Stimulated activated CD4-positive, alpha-beta T cell treated with anti-CD3 and anti-CD28 coated beads, Interleukin-1b, Interleukin-23, amount 100 ng/mL, for 48 hours (primary cell): ENCODE results near the gene CP.
"Not testable (repeated sequence)": the region's sequence is repeated elsewhere in the genome, so short reads cannot be mapped to it uniquely, and the experiment has no call there.

Experiments used
- DNase-seq: peaks from one replicate; pipeline ENCODE4 v3.0.0-alpha.2; 2020

Gene CP

DNA sequence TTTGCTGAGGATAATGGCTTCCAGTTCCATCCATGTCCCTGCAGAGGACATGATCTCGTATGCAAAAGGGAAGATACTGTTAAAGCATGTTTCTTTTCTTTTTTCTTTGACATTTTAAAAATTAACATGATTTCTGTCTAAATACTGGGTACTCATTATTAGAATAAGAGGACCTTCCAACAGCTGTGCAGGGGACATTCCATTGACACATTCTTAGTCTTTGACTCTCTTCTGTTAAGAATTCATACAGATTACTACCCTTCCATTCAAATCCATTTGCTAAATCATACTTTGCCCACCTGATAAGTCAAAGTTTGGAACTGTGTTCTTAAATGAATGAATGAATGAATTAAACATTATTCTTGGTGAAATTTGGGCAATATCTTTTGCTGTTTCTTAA, 5.1 kb upstream of the CP start:
- no peak for DNase-seq

DNA sequence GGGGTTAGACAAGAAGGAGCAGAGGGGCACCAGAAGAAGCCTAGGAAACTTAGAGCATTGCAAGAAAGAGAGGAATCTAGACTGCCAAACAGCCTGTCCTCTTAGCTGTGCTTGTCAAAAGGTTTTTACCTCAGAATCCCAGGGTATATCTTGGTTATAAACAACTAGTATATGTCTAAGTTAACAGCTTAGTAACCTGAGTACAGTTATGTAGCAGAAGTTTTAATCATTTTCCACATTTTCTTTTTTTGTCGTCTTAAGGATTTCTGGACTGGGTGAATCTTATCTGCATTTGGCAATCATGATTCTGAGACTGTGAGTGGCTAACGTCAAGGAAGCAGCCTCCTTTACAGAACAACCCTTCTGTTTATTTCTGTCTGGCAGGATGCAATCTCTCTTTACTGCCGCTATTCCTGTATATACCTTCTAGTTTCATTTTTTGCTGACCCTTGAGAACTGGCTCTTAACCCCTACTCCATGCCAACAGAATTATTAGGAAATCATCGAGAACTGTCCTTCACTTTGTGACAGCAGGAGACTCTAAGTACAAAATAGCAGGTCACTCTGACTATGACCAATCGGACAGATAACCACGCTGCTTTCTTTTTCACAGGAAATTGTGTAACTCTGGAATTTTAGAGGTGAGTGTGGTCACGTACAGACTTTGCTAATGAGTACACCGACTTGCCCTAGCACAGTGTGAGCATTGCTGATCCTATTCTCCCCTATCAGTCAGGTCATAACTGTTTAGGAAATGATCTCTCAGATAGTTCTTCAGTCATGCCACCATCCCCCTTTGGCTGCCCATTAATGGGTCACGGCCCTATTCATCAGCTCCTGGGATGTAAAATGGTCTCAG, 3.3 kb upstream of the CP start:
- peak; percentile 43 for DNase-seq

DNA sequence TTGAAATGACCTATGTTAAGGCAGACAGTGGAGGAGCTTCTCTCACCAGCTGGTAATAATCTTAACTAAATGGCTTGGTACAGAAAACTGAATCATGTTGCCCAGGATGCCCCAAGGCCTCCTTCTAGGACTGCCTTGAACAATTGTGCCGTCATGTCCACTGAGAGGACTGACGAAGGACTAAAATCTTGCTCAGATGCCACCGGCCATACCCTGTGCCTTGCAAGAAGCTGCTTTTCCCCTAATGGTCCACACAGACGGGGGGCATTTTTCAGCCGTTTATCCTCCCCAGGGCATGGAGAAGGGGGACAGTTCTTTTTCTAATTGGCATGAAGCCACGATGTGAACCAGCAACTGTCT, 1.8 kb upstream of the CP start:
- DNase-seq = no peak

DNA sequence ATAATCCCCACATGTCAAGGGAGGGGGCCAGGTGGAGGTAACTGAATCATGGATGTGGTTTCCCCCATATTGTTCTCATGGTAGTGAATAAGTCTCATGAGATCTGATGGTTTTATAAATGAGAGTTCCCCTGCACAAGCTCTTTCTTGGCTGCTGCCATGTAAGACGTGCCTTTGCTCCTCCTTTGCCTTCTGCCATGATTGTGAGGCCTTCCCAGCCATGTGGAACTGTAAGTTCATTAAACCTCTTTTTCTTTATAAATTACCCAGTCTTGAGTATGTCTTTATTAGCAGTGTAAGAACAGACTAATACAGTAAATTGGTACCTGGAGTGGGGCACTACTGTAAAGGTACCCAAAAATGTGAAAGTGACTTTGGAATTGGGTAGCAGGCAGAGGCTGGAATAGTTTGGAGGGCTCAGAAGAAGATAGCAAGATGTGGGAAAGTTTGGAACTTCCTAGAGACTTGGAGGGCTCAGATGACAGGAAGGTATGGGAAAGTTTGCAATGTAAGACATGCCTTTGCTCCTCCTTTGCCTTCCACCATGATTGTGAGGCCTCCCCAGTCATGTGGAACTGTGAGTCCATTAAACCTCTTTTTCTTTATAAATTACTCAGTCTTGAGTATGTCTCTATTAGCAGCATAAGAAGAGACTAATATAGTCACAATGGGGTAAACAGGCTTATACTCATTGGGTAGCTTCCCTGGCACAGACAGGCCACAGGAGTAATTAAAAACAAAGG, 2.1 kb downstream of the CP start:
- DNase-seq = not testable (repeated sequence)

DNA sequence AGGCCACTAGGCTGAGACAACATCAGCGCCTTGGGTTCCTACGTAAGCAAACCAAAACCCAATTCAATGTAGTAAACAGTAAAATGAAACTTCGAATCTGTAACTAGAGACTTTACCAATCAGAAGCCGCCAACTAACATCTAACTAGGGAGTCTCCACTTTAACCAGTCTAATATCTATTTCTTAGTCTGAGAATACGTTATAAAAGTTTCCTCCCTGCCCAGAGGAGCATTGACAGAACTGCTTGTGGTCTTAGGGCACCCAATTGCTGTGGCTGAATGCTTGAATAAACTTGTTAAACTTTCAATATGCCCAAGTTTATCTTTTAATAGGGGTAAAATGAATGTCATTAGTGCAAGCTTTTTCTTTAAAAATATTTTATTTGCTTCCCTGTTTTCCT, 4.3 kb downstream of the CP start:
- no peak for DNase-seq

DNA sequence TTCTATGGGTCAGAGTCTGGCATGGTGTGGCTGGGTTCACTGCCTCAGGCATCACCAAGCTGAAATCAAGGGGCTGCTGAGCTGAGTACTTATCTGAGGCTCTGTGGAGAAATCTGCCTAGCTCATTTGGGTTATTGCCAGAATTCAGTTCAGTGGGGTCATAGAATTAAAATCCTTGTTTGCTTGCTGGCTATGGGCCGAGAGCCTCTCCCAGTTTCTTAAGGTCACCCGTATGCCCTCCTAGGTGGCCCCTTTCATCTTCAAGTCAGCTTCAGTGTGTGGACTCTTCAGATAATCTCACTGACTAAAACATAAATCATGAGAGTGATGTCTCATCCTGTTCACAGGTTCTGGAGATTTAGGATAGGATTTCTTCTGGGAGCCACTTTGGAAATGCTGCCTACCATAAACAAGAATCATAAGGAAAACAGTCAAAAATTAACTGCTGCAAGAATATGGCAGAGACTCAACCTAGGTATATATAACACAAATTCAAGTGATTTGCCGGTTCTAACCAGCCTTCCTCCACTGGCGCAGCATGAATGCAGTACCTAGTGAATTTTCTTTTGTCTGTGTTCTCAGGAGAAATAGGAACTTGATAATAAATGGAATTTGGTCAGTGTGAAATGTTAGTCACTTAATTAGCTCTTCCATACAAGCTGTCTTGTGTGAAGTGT, 5.3 kb downstream of the CP start:
- no peak for DNase-seq

DNA sequence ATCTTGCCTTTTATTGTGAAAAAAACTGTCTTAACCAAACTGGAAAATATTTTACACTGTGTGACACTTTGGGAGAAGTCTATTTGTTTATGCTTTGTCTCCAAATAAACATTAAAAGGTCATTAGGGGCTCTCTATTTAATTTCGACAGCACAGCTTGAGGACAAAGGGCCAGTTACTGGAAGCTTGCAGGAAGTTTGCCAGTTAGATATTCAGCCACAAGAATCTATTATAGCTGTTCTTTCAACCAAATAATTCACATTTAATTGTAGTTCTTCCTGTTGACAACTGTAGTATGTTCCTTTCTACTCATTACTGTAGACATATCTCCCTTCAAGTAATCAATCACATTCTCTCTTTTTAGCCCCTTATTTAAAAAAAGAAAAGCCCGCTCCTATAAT, 6.1 kb downstream of the CP start:
- DNase-seq = no peak

DNA sequence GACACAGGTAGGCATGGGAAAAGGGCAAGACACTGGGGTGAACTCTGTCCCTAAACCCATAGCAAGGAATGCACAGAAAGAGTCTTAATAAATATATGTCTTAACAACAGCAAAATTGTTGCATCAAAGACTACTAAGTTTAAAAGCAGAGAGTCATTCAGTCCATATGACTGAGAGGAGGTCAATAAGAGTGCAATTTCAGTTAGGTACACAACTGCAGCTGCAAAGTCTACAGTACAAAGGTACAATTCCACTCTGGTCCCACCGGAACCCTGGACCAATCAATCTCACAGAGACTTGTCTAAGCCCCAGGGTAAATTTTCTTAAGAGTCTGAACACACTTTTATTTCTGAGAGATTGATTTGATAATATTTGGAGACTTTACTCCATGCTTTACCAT, 6.9 kb downstream of the CP start:
- DNase-seq = no peak

DNA sequence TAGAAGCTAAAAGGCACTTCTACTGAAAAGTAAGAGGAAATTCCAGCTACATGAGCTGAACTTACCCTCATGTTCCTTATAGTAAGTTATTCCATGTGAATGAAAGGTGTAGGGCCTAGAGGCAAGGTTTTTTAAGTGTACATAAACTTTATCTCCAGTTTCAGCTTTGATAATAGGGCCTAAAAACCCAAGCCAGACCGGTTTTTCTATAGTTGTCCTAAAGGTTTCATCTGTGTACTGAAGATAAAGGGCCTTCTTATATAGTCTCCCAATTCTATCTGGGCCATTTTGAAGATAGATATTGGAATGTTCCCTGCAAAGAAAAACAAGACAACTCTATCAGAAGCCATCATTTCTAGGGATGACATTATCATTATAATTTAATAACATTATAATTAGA, 9.2 kb downstream of the CP start:
- no peak for DNase-seq

DNA sequence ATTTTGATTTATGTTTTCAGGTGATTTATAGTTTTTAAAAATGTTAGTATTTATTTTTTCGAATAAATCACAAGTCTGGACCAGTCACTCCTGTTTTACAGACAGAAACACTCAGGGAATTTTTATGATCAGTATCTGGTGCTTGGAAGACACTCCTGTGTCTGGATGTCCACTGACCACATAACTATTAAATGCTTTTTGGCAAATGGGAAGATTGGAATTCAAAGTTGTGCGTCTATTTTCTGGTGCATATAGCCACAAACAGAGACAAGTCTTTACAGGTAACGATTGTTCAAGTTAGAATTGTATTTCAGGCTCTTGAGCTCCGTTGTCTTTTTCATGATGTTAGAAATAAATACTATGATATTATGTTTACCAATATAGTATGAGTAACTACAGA, 12.2 kb downstream of the CP start:
- DNase-seq = no peak

DNA sequence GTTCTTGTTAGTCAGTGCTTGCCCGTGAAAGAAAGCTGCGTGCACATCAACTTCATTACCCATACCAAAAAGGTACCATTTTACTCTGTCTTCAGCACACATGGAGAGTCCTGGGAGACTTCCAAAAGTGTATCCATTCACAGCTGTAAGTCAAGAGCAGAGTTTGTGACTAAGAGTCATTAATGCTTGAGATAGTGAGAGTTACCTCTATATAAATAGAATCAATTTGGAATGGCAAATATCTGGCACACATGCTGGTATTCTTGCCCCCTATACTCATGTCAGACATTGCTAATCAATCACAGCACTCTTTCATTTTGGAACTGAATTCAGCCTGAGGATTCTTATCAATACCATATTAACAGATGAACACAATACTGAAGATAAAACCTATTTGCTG, 14.2 kb downstream of the CP start:
- no peak for DNase-seq

DNA sequence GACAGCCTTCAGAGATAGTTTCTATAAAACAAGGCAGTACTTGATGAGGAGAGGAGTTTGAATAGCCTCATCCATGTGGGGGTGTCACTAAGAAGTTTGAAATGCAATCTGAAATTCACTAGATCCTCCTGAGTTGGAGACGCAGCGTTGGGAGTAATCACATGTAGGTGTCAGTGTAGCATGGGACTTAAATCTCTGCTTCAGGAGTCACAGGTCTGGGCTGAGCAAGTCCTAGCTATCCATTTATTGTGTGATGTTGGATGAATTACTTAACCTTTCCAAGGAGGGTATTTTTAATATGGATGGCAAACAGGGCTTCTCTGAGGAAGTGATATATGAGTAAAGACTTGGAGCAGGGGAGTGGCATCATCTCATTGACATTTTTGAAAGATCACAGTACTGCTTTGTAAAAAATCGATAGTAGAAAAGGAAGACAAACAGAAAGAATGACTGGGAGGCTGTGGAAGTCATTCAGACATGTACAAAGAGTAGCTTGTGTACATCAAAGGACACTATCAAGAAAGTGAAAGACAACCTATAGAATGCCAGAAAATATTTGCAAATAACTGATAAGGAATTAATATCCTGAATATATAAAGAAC, 17.1 kb downstream of the CP start:
- no peak for DNase-seq

DNA sequence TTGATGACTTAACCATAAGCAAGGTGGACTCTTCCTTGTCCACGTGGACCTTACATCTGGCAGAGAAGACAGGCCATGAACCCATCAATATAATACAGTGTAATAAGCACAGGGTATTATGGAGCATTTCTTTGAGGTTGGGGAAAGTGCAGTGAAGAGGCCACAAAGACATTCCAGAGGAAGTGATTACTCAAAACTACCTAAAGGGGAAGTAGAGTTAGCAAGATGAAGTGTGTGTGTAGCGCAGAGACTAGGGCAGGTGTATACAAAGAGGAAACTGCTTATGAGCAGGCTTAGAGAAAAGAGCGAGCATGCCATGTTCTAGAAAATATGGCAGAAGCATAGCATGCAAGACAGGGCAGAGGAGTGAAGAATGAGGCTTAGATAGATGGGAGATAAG, 17.9 kb downstream of the CP start:
- DNase-seq = no peak

DNA sequence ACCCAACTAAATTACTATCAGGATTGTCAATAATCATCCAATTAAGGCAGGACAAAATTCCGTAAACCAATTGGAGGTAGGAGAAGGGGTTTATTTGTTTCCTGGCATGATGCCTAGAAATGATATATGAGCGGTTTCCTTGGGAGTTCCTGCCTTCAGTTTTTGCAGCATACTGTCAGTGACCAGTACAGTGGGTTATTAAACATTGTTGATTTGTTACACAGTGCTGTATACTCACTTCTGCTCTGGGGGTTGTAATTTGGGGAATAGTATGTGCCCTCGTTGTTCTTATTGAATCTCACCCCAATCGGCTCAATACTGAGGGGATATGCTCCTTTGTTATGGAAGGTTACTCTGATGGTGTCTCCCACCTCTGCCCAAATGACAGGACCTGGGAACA, 22.2 kb downstream of the CP start:
- DNase-seq = no peak

DNA sequence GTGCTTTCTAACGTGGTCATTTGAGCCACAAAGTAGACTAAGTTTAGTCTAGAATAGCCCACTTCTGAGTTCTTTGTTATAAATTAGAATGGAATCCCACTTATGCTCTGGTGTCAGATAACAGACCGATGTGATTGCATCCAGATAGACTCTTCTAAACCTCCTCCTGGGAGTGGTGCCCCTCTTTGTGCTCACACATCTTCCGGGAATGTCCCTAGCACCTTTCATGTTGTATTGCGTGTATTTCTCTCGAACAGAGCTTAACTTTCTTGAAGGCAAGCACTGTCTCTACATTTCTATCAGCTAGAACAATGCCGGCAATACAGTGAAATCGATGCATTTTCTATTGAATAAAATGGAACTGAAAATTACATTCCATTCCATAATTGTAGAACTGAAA, 23.0 kb downstream of the CP start:
- no peak for DNase-seq

DNA sequence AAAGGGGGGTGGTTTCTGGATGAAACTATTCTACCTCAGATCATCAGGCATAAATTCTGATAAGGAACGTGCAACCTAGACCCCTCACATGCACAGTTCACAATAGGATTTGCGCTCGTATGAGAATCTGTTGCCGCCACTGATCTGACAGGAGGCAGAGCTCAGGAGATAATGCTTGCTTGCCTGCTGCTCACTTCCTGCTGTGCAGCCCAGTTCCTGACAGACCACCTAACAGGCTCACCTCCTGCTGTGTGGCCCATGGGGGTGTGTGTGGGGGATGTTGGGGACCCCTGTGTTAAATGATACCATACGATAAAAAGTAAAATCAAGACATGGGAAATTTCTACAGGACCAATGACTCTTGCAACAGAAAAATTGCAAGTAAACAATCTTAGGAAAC, 24.0 kb downstream of the CP start:
- no peak for DNase-seq

DNA sequence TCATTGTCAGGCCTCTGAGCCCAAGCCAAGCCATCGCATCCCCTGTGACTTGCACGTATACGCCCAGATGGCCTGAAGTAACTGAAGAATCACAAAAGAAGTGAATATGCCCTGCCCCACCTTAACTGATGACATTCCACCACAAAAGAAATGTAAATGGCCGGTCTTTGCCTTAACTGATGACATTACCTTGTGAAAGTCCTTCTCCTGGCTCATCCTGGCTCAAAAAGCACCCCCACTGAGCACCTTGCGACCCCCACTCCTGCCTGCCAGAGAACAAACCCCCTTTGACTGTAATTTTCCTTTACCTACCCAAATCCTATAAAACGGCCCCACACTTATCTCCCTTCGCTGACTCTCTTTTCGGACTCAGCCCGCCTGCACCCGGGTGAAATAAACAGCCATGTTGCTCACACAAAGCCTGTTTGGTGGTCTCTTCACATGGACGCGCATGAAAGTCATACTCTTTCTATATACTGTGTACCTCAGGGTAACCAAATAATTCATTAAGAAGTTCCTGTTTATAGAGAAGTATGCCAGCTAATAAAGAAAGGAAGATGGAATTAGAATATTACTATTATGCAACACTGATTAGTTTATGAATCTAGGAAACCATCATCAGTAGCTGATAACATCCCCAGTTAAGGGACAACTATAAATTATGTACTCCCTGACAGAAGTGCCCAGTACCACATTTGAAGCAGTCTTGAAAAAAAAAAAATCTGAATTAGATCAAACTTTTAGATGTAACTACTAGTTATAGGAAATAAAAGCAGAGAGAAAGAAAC, 24.6 kb downstream of the CP start:
- not testable (repeated sequence) for DNase-seq

DNA sequence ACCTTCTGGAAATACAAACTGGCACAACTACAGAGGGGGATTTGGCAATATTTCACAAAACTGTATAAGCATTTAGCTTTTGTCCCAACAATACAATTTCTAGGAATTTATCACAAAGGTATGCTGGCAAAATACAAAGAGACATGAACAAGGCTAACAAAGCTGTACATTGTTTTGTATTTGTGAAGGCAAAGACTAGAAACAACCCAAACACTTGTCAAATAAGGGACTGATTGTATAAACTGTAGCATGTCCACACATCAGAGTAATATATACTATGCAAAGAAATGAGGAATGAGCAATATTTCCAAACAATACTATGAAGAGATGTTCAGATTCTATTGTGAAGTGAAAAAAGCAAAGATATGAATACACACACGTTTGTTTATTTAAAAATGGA, 26.4 kb downstream of the CP start:
- DNase-seq = no peak

DNA sequence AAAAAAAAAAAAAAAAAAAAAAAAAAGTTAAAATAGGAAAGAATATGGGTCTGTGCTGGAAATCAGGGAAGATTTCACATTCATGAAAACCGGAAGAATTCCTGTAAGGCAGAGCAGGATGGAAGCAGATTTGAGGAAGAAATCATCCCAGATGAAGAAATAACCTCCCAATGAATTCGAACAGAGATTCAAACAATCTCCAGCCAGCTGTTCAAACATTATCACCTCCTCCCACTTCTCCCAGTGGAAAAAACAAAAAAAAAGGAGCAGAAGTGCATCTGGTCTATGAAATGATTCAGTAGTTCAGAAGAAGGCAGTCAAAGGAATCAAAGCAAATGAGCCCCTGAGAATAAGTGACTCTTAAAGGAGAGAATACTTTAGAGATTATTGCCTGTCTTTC, 33.1 kb downstream of the CP start:
- no peak for DNase-seq

DNA sequence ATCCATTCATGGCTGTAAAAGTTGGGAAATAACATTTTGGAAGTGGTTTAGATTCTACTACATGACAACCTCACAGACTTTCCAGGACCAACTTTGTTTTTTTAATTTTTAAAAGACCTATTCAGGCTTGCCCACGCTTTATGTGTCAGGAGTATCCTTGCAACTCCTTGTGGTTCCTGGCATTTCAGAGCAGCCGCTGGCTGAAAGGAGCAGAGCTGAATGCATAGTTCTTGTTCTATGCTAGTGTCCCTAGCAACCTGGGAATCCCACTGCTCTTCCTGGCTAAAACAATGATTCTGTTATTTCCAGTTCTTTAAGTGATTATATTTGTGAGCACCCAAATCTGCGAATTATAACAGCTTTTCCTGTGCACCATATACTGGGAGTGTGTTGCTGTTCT, 34.9 kb downstream of the CP start:
- no peak for DNase-seq

DNA sequence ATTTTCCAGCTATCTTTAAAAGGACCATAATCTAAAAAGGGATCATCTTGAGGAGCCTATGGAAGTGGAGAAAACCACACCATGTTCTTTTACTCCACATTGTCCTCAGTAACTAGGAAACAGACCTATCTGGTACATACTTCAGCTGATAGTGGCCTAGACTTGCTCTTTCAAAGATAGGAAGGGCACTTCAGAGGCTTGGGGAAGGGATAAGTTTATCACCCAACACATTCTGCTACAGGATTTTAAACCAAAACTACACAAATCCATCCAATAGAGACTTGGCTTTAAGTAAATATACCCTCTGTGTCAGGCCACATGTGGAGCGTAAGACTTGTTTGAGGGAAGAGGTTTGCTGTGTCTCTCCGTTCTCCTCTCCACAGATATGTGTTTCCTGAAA, 35.4 kb downstream of the CP start:
- DNase-seq = no peak

DNA sequence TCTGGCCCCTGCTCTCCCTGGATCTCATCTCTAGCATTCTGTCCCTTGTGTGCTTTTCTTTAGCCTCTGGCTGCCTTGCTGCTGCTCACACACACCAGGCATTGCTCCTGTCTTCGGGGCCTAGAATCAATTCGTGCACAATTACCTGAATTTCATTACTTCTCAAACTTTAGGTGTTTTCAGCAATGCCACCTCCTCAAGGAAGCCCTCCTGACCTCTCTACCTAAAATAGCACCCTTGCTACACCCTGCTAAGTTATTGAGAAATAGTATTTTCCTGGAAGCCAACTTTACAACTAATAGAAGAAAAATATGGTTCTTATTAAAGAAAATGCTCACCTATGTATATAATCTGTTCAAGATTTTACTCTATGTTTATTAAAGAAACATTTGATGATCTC, 40.4 kb downstream of the CP start:
- DNase-seq = no peak

DNA sequence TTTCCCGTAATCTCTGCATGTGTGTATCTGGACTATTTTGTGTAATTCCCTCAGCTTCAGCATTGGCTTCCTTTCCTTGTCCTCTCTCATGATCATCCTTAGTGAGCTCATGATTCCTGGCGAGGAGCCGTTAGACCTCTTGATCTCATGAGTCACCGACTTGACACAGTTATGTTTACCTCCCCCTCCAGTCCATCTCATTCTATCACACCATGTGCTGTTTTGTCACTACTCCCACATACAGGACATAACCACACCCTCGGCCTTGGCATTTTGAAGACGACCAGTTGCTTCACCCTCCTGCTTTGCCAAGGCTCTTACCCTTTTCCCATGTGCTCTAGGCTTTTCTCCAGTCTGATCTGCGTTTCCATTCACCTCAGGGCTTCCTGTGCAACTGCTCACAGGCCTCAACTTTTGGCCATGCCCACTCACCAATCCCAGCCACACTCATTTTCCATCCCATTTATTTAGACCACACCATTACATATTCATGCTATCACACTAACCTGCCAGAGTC, 41.5 kb downstream of the CP start:
- DNase-seq = no peak
